Muscle layer of colon (tissue), 2 donors: ENCODE results near the gene AMOTL2.

ENCODE experiments used
- H3K27ac ChIP-seq: one replicate; pipeline ENCODE4 v1.7.0; 2013; ENCODE audit warnings: low read depth, mild to moderate bottlenecking, low read length, moderate library complexity
- H3K27me3 ChIP-seq, 2 donors: one replicate each; pipeline ENCODE4 v1.7.0; 2013; ENCODE audit warnings: low read length in 2 of 2, mild to moderate bottlenecking in 2 of 2; ENCODE audit not compliant: insufficient read depth in 2 of 2, control insufficient read depth in 1 of 2
- H3K36me3 ChIP-seq: one replicate; pipeline ENCODE4 v1.7.0; 2013; ENCODE audit warnings: mild to moderate bottlenecking, low read length; ENCODE audit not compliant: insufficient read depth
- H3K4me1 ChIP-seq: one replicate; pipeline ENCODE4 v1.7.0; 2013; ENCODE audit warnings: mild to moderate bottlenecking, low read length; ENCODE audit not compliant: insufficient read depth
- H3K4me3 ChIP-seq, 2 donors: one replicate each; pipeline ENCODE4 v1.7.0; 2013; ENCODE audit warnings: low read length in 2 of 2, low read depth in 1 of 2, mild to moderate bottlenecking in 1 of 2, moderate library complexity in 1 of 2
- H3K9ac ChIP-seq: one replicate; pipeline ENCODE4 v1.7.0; 2013; ENCODE audit warnings: low read length
- H3K9me3 ChIP-seq: one replicate; pipeline ENCODE4 v1.7.0; 2013; ENCODE audit warnings: mild to moderate bottlenecking, low read length
- donor health status: abdominal sarcoma.
- donor health status: Adenocarcinoma of cecum.

The AMOTL2 gene

DNA sequence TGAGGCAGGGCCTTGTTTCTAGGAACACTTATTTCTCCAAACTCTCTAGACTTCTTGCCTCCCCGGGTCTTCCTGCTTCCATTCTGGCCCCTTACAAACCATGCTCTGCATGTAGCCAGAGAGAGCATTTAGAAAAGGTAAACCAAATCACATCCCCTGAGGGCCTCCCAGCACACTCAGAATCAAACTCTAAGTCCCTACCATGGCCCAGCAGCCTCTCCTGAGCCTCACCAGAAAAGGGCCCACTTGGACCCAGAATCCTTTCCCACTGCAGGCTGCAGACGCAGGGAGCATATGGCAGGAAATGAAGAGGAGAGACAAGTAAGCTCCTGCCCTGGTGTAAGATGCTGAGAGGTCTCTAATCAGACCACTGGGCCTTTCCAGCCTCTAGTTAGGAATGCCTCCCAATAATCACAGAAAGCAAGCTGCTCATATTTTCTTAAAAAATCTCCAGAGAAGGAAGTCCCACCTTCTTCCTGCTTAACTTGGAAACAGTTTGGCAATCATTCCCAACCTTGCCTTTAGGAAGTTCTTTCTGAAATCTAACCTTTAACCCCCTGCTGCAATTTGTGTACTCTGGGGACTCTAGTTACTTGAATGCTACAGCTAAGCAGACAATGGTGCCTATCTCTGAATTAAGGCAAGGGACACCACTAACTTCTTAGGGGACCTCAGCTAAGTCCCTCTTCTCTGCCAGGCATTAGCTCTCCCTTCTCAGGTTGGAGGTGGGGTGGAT lies 4.2 kb downstream of the AMOTL2 start:
- Histone ChIP-seq H3K27me3 (no peaks in the 10 kb centered on the region), H3K36me3 (peaks cover 73% of the 10 kb centered on the region), H3K4me3 (no peak overlapping the region), H3K4me1 (peaks cover 77% of the 10 kb centered on the region), H3K9me3 (no peaks in the 10 kb centered on the region), H3K27ac (peak overlapping the region; percentile 45), H3K9ac (peak overlapping the region; percentile 3)

DNA sequence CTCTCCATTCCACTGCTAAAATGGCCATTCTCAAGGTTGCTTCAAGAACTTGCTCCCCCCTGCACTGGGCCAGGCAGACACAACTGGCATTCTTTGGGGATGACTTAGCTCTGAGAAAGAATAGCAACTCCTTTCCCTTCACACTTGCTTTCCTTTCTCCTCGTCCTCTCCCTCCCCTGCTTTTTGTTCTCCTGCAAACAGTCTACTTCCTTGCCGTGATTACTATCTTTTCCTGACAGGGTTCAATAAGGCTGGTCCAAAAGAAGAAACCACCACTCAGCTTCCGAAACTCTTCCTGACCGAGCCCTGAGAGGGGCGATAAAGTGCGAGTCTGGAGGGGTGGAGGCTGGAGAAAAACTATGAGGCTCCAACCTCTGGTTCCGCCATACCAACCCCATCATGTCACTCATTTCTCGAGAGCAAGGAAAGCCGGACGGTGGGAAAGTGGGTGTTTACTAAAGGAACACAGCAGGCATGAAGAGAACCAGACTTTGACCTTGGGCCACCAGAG lies 5.0 kb downstream of the AMOTL2 start:
- Histone ChIP-seq H3K27me3 (no peaks in the 10 kb centered on the region), H3K4me3 (no peak overlapping the region), H3K4me1 (peaks cover 82% of the 10 kb centered on the region), H3K9me3 (no peaks in the 10 kb centered on the region), H3K9ac (peak overlapping the region; percentile 1), H3K27ac (peak overlapping the region; percentile 48), H3K36me3 (peaks cover 77% of the 10 kb centered on the region)

DNA sequence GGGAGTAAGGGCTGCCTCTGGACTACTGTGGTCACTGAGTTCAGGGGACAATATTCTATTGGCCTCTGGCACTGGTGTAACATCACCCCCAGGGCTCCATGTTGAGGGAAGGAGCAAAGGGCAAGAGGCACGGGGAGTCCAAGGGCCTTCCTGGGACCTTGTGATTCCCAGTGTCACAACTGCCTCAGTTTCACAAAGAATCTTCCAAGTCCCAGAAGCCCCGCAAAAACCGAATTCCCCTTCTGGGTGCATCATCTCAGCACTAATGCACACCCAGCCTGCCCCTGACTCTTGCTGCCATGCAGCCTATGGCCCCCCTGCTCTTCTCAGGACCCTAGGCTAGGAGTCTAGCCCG lies 5.5 kb downstream of the AMOTL2 start:
- no peaks in the 10 kb centered on the region for H3K27me3 ChIP-seq
- H3K36me3 ChIP-seq = peaks cover 77% of the 10 kb centered on the region
- no peak overlapping the region for H3K9ac ChIP-seq
- H3K4me1 ChIP-seq = peaks cover 84% of the 10 kb centered on the region
- peak overlapping the region; percentile 48 for H3K27ac ChIP-seq
- no peak overlapping the region for H3K4me3 ChIP-seq
- H3K9me3 ChIP-seq = no peaks in the 10 kb centered on the region

- no peak overlapping the region for H3K9ac ChIP-seq
- H3K36me3 ChIP-seq = peaks cover 83% of the 10 kb centered on the region
- no peaks in the 10 kb centered on the region for H3K9me3 ChIP-seq
- no peaks in the 10 kb centered on the region for H3K27me3 ChIP-seq
- peak overlapping the region; percentile 48 for H3K27ac ChIP-seq
- H3K4me3 ChIP-seq = no peak overlapping the region
- H3K4me1 ChIP-seq = peaks cover 90% of the 10 kb centered on the region
These were observed 6.1 kb downstream of the AMOTL2 start for GRCh38 chr3:134367869-134368750.

GRCh38 chr3:134366928-134367811 lies 7.1 kb downstream of the AMOTL2 start:
- Histone ChIP-seq H3K4me1 (peaks cover 95% of the 10 kb centered on the region), H3K9me3 (no peaks in the 10 kb centered on the region), H3K9ac (no peak overlapping the region), H3K36me3 (peaks cover 90% of the 10 kb centered on the region), H3K27ac (peak overlapping the region; percentile 48), H3K27me3 (no peaks in the 10 kb centered on the region), H3K4me3 (peak overlapping the region in 1 of 2 donors; percentile 11)

DNA sequence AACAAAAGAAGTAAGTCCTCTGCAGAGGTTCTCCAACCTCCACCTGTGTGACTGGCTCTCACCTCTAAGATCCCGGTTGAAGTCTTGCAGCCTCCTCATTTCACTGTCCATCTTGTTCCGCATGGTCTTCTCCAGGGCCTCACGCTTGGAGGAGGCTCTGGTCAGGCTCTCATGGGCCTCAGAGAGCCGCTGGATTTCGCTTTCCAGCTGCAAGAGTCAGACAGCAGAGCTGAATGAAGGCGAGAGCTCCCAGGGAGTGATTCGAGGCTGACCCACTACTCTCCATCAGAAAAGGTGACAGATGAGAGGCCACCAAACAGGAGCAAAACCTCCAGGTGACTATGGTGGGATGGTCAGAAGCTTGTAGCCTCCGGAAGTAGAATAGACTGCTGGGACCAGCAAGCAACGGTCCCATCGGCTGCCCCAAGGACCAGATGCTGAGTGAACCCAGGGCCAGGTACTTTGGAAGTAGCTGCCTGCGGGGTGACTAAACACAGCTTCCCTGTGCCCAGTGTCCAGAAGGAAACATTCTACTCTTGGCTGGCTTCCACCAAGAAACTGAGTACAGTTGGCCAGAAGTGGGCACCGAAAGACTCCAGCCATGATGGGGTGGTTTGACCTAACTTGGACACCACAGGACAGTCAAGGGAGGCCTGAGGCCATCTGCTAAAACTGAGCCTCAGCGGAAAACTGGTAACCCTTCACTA lies 7.9 kb downstream of the AMOTL2 start:
- H3K27me3 ChIP-seq = no peaks in the 10 kb centered on the region
- peak overlapping the region; percentile 48 for H3K27ac ChIP-seq
- H3K4me3 ChIP-seq = peak overlapping the region in 1 of 2 donors; percentile 11
- peaks cover 90% of the 10 kb centered on the region for H3K36me3 ChIP-seq
- no peaks in the 10 kb centered on the region for H3K9me3 ChIP-seq
- no peak overlapping the region for H3K9ac ChIP-seq
- peaks cover 90% of the 10 kb centered on the region for H3K4me1 ChIP-seq

DNA sequence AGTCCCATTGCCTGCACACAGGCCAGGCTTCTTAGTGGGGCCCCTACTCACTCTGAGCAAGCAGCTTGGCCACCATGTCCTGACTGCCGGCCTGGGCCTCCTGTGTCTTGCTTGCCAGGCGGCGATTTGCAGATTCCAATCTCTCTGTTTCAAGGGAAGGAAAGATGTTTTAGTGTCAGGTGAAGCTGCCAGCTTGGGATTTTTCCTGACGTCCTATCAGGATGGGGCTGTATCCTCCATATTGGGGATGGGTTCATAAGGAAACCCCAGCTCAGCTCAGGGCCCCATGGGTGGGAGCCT lies 8.5 kb downstream of the AMOTL2 start:
- Histone ChIP-seq H3K4me3 (no peak overlapping the region), H3K27ac (peak overlapping the region; percentile 43), H3K36me3 (peaks cover 90% of the 10 kb centered on the region), H3K9ac (no peak overlapping the region), H3K4me1 (peaks cover 90% of the 10 kb centered on the region), H3K27me3 (no peaks in the 10 kb centered on the region), H3K9me3 (no peaks in the 10 kb centered on the region)

DNA sequence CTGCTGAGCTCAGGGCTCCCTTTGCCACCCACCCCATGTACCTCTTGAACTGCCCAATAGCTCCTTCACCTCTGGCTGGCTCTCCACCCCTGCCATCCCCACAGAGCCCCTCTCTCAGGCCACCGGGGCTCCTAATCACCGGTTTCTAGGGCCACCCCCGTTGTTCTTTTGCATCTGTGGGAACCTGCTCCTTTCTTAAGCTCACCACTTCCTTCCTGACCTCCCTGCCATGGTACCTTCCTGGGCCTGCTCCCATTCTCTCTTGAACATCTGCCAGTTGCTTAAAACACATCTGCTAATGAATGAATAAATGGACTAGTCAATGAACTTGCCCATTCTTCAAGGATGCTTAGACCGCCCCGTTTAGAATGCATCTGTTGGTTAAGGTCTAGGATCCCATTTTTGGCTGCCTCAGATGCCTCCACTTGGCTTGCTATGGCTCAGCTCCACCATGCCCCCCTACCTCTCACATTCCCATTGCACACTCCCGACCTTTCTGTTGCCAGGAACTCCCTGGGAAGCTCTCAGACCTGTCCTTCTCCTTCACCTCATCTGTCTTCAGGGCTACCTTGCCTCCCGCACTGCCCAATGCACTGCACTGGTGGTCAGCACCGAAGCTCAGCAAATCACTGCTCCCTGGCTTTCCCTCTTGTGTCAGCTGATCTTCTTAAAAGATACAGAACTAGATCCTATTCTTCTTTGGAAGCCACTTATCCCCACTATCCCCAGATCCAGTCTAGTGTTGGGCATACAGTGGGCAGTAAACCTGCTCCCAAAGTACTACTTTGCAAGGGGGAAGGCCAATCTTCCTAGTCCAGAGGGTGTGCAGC lies 9.1 kb downstream of the AMOTL2 start:
- H3K36me3 ChIP-seq = peaks cover 90% of the 10 kb centered on the region
- peaks cover 90% of the 10 kb centered on the region for H3K4me1 ChIP-seq
- H3K9ac ChIP-seq = no peak overlapping the region
- H3K27ac ChIP-seq = peak overlapping the region; percentile 47
- no peaks in the 10 kb centered on the region for H3K27me3 ChIP-seq
- H3K9me3 ChIP-seq = no peaks in the 10 kb centered on the region
- peak overlapping the region in 1 of 2 donors; percentile 30 for H3K4me3 ChIP-seq

- peaks cover 90% of the 10 kb centered on the region for H3K4me1 ChIP-seq
- H3K4me3 ChIP-seq = peak overlapping the region; percentile 39 to 43
- no peaks in the 10 kb centered on the region for H3K27me3 ChIP-seq
- H3K36me3 ChIP-seq = peaks cover 90% of the 10 kb centered on the region
- H3K27ac ChIP-seq = peak overlapping the region; percentile 88
- no peaks in the 10 kb centered on the region for H3K9me3 ChIP-seq
- peak overlapping the region; percentile 35 for H3K9ac ChIP-seq
These were observed 9.9 kb downstream of the AMOTL2 start for GRCh38 chr3:134364061-134364935.
